ENCODE data around the gene ATG5. TPM values are rescaled to one million over a fixed set of nuclear protein-coding genes. Genes with fewer than 3 reads are reported as not detected.
A peak's percentile ranks its signal among the peaks of the same experiment; 100 is the strongest.

ATG5 gene
- polyA plus RNA-seq (ENCODE audit: insufficient read length in 4 of 4), result 10 to 100 TPM; 43.4 to 56.4 (median 45.8) TPM

GRCh38 chr6:106325336-106326178, at the start of gene ATG5:
Gene ATG5, minus strand, starts transcription at chr6:106325760. Its CDS starts 9,552 bp downstream, at chr6:106316208.
- DNase-seq (ENCODE audit: low read depth in 4 of 4, low spot score in 2 of 4), result peak; percentile 90 to 98 (median 96)

DNA sequence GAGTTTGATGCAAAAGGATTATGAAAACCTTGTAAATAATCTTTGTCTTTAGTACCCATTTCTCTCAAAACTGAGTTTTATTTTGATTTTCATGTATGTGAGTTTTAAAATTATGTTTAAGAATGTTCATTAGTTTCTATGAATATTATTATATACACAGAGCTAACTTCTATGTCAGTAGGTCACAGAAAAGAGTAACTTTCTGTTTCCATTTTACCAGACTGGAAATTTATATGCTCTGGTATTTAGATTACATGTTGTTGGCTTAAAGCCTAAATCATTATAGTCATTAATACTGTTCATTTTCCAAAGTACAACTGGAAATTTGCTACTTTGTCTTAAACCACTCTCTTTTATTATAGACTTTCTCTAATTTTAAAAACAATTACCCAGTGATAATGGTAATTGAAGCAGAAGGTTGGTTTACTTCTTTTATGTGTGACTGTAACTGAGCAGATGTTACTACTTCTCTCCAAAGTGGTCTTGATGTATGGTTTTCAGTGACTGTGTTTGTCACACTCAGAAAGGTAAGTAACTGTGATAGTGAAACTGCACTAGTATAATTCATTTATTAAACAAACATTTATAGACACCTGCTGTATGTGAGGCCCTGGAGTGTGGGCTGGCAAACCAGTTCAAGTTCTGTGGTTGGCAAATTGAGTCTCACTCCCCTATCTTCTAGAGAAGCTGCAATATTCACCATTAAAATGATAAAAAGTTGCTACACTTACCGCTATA, 48.1 kb upstream of the ATG5 start:
- no peak for DNase-seq (ENCODE audit: low read depth in 4 of 4, low spot score in 2 of 4)

DNA sequence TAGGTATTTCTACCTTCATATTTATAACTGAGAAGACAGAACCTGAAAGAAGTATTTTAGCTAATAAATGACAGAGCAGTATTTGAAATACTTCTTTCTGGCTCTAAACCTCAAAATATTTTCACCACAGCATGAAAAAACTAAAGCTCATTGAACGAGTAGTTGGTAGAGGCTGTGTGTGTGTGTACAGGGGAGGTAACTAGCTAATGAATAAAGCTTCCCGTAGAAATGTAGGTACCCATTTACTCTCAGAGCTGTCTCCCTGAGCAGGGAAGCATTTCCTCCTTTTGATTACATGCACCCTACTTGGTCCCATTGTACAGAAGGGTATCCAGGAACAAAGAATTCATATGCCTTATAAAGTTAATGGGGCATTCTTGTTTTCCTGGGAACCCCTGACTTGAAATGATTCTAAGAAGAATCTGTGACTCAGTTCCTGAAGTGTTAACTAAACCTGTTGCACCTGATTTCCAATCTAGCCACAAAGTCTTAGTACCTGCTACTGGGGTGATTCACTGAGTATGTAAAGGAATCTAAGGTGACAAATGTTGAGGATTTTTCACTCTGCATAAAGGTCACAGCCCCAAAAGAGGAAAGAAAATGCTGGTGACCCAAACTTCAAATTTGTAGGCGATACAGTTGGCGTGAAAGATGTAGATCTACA, 47.4 kb upstream of the ATG5 start:
- no peak for DNase-seq (ENCODE audit: low read depth in 4 of 4, low spot score in 2 of 4)

- DNase-seq (ENCODE audit: low read depth in 4 of 4, low spot score in 2 of 4), result no peak
Measured at GRCh38 chr6:106370639-106371038, 45.1 kb upstream of the ATG5 start.

- no peak for DNase-seq (ENCODE audit: low read depth in 4 of 4, low spot score in 2 of 4)
Measured at GRCh38 chr6:106369739-106370138, 44.2 kb upstream of the ATG5 start.

DNA sequence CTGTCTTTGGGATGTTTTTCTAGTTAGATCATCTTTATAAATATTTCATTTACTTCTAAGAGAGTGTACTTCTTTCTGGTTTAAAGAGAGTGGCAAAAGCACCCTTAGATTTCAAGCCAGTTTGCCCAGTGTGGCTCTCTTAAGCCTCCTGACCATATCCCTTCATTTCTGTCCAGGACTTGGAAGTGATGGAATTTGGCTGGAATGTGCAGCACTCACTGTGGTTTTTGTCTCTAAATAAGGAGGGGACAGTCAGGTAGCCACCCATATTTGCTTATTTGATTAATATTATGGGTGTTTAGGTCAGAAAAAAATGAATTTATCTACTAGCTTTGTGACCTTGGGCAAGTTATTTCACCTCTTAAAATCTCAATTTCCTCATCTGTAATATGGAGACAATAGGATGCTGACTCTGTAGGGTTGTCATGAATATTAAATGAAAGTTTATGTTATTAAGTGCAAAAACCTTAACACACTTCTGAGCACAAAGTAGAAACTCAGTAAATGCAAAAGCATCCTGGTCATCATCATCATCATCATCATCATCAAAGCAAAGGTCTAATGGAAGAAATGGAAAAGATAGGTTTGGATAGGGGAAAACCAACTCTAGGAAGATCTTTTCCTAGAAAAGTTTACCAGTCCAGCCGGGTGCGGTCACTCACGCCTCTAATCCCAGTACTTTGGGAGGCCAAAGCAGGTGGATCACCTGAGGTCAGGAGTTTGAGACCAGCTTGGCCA, 38.0 kb upstream of the ATG5 start:
- no peak for DNase-seq (ENCODE audit: low read depth in 4 of 4, low spot score in 2 of 4)

DNA sequence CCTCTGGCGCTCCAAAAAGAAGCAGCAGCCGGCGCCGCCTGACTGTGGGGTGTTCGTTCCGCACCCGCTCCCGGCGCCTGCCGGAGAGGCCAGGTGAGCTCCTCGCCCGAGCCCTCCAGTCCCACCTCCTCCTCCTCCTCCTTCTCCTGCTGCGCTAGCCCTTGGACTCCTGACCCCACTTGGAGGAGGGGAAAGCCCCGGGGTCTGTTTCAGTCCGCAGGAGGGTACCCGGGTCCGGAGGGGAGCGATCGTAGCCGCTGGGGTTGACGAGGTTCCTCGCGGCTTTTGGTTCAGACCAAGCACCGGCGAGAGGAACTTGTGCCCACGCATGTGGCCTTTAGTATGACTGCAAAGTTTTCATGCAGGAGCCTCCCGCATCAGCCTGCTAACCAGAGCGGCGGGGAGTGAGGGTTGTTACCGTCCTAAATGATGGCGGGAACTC, 35.5 kb upstream of the ATG5 start:
- DNase-seq (ENCODE audit: low read depth in 4 of 4, low spot score in 2 of 4), result peak in 1 of 4 donors; percentile 5

GRCh38 chr6:106360410-106360988, 34.9 kb upstream of the ATG5 start, which contains the start of gene CRYBG1:
Gene CRYBG1, plus strand, starts transcription at chr6:106360717. Its CDS starts 192 bp downstream, at chr6:106360909.
- peak in 3 of 4 donors; percentile 41 to 51 (median 45) for DNase-seq (ENCODE audit: low read depth in 4 of 4, low spot score in 2 of 4)

DNA sequence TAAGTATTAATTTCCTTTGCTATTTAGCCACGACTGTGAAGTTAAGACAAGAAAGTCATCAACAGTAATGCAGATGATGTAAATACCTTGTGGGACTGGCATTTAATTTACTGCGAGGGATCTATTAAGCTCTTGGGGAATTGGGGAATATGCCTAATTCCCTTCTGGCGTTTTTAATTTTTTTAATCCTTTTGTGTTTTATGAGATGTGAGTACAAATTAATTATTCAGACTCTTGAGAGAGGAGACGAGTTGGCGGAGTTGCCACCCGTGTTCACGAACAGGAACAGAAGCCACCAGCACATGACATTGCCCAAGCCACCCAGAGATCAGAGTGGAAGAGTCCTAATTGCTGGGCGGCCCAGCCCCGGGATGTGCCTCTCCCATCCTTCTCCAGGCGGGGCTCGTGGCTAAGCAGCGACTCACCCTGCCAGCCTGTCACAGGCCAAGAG, 34.4 kb upstream of the ATG5 start:
- DNase-seq (ENCODE audit: low read depth in 4 of 4, low spot score in 2 of 4), result no peak

GRCh38 chr6:106356378-106356777, 30.8 kb upstream of the ATG5 start:
- DNase-seq (ENCODE audit: low read depth in 4 of 4, low spot score in 2 of 4), result no peak

- DNase-seq (ENCODE audit: low read depth in 4 of 4, low spot score in 2 of 4), result no peak
Measured at GRCh38 chr6:106347219-106347618, 21.7 kb upstream of the ATG5 start.

DNA sequence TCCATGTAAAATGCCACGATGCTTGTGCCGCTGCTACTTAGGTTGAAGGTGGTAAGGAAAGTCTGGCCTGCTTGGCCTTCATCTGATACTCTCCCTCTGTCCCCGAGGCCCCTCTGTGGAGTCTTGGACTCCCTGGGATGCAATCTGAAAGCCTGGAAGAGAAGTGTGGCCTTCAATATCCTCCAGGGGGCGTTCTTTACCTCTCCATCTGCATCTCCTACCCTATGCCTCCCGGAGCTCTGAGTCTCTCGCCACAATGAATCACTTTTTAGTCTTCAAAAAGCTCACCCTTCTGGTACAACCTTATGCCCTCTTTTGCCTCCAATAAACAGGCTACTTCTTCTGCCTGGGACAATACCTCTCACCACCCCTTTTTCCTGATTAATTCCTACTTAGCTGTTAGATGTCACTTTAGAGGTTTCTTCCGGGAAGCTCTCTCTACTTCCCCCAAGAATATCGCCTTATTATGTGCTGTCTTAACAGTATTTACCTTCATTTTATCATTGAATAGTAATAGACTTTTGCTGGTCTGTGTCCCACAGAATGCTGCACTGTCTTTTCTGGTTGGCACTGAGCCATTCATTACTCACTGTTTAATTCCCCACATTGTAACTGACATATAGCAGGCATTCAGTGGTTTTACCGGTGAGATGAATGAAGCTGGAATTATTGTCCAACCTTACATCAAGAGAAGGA, 13.9 kb upstream of the ATG5 start:
- DNase-seq (ENCODE audit: low read depth in 4 of 4, low spot score in 2 of 4), result peak in 1 of 4 donors; percentile 8

DNA sequence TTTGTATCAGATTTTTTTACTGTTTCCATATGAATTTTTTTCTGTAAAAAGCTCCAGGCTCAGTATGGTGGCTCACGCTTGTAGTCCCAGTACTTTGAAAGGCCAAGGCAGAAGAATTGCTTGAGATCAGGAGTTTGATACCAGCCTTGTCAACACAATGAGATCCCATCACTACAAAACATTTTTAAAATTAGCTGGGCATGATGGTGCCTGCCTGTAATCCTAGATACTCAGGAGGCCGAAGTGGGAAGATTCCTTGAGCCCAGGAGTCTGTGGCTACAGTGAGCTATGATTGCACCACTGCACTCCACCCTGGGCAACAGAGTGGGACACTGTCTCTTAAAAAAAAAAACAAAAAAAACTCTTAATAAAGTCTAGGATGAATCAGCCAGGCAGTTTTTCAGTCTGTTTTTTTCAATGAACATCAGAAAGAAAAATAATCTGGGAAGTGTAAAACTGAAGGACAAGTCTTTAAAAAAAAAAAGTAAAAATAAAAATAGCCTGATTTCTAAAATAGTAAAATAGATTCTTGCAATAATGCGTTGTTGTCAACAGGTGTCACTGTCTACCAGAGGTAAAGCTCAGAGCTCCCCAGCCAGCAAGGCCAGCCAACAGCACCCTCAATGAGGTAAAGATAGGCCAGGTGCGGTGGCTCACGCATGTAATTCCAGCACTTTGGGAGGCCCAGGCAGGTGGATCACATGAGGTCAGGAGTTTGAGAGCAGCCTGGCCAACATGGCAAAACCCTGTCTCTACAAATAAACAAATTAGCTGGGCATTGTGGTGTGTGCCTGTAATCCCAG, 9.3 kb upstream of the ATG5 start:
- no peak for DNase-seq (ENCODE audit: low read depth in 4 of 4, low spot score in 2 of 4)

- DNase-seq (ENCODE audit: low read depth in 4 of 4, low spot score in 2 of 4), result peak in 1 of 4 donors; percentile 9
Measured at GRCh38 chr6:106324726-106325335, 729 bp downstream of the ATG5 start.

- DNase-seq (ENCODE audit: low read depth in 4 of 4, low spot score in 2 of 4), result no peak
Measured at GRCh38 chr6:106321940-106322339, 3.6 kb downstream of the ATG5 start.

DNA sequence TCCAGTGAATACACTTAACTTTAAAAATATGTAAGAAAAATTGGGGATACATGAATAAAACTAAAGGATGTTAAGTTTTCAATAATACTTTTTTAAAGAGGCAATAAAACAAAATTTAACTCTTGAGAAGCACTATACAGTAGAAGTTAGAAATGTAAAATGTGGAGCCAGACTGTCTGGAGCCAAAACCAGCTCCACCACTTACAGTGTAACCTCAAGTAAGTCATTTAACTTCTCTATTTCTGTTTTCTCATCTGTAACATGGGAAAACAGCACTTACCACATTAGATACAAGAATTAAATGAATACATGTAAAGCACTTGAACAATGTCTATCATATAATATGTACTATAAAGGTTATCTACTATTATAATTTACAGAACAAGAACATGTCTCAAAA, 6.7 kb downstream of the ATG5 start:
- DNase-seq (ENCODE audit: low read depth in 4 of 4, low spot score in 2 of 4), result no peak

DNA sequence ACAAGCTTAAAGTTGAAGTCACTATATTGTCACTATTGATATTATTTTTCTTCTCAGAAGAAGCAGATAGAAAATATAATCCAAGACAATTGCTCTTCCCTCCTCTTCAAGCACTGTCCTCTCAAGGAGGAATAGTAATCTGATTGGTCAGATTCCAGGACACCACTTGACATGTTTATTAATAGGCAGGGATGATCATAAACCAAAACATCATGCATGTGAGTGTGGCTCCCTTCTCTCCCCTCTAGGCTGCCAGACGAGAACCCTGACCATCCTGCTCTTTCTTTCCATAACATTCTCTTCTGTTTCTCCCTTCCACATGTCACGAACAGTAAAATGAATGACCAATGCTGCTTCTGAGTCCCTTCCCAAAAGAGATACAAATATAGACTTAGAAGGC, 7.5 kb downstream of the ATG5 start:
- DNase-seq (ENCODE audit: low read depth in 4 of 4, low spot score in 2 of 4), result no peak

GRCh38 chr6:106316375-106316766, 9.2 kb downstream of the ATG5 start:
- DNase-seq (ENCODE audit: low read depth in 4 of 4, low spot score in 2 of 4), result no peak

All from left renal cortex interstitium (tissue), 4 donors.